ENCODE measurements around the gene PRRC2B.

DNA sequence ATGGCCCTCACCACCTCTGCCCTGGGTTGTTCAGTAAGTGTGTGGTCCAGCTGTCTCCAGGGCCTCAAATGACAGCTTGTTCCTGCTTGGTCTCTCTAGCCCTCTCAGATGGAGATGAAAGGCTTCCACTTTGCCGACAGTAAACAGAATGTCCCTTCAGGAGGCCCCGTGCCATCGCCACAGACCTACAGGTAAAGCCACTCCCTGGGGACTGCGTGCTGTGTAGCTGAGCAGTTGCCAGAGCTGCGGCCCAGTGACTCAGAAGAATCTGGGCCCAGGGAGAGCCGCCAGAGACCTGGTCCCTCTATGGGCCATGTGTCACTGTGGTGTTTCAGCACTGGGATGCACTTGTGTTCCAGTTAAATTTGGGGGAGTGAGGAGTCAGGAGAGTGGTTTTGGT is 98.2 kb downstream of the PRRC2B start:
- TF ChIP-seq ZNF121 (CRISPR knock-in tag; IDR thresholded peaks at IDR 0.05): no peak
- no peak for TF ChIP-seq NFYB (CRISPR knock-in tag; IDR thresholded peaks at IDR 0.05)
- TF ChIP-seq FOXJ3 (CRISPR knock-in tag; IDR thresholded peaks at IDR 0.05; ENCODE audit: borderline replicate concordance): no peak
- no peak for TF ChIP-seq JUNB (CRISPR knock-in tag; IDR thresholded peaks at IDR 0.05; ENCODE audit: borderline replicate concordance)
- no peak for TF ChIP-seq ARNT (IDR thresholded peaks at IDR 0.05)
- TF ChIP-seq ZNF841 (CRISPR knock-in tag; IDR thresholded peaks at IDR 0.05; ENCODE audit: borderline replicate concordance): no peak
- TF ChIP-seq EED (CRISPR knock-in tag; IDR thresholded peaks at IDR 0.05): no peak
- no peak for TF ChIP-seq MYC (CRISPR knock-in tag; IDR thresholded peaks at IDR 0.05; ENCODE audit: borderline replicate concordance)
- TF ChIP-seq, protein P1, sequence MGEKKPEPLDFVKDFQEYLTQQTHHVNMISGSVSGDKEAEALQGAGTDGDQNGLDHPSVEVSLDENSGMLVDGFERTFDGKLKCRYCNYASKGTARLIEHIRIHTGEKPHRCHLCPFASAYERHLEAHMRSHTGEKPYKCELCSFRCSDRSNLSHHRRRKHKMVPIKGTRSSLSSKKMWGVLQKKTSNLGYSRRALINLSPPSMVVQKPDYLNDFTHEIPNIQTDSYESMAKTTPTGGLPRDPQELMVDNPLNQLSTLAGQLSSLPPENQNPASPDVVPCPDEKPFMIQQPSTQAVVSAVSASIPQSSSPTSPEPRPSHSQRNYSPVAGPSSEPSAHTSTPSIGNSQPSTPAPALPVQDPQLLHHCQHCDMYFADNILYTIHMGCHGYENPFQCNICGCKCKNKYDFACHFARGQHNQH (CRISPR knock-in tag; IDR thresholded peaks at IDR 0.05): no peak
- TF ChIP-seq EZH2 (conservative IDR thresholded peaks at IDR 0.05; ENCODE audit: low read depth, low read length): no peak
- no peak for TF ChIP-seq ZNF781 (CRISPR knock-in tag; IDR thresholded peaks at IDR 0.05; ENCODE audit: borderline replicate concordance, not compliant biosample characterization)
- no peak for TF ChIP-seq POLR2AphosphoS5 (IDR thresholded peaks at IDR 0.05; ENCODE audit: low read depth, low read length)
